Neural progenitor cell (in vitro differentiated cells): ENCODE data around the gene IL6R.

Experiments
- CTCF ChIP-seq: fragments of 200-600 bp; sonication (generic); IDR thresholded peaks from 2 replicates; pipeline ENCODE4 v1.5.1; 2017; ENCODE audit warnings: antibody characterized with exemption, mild to moderate bottlenecking
- EZH2 ChIP-seq: fragments of 200-600 bp; sonication (generic); IDR thresholded peaks from 2 replicates; pipeline ENCODE4 v1.6.1; 2017; ENCODE audit warnings: antibody characterized with exemption, mild to moderate bottlenecking, moderate library complexity
- EZH2phosphoT487 ChIP-seq: fragments of 200-600 bp; sonication (generic); IDR thresholded peaks from 2 replicates; pipeline ENCODE4 v1.6.1; 2017; ENCODE audit warnings: antibody characterized with exemption

GRCh38 chr1:154502066-154502743 is 97.1 kb downstream of the IL6R start, which contains the start of the genes SHE and TDRD10:
- TF ChIP-seq CTCF (no peak), EZH2phosphoT487 (peak; percentile 76), EZH2 (peak; percentile 92)
